Endothelial cell of umbilical vein (primary cell): ENCODE data around the gene MAPT. TPM values are rescaled to one million over a fixed set of nuclear protein-coding genes. Genes with fewer than 3 reads are reported as not detected.

Source experiments
- BruUV-seq: library from RNA; stranded (reverse); fragments of 400-500 nt; replicated peaks from 2 replicates; lab custom pipeline; 2021; lab: Mats Ljungman, UMichigan
- CTCF ChIA-PET: fragments of 300-600, 350-600 bp; sonication (Branson Sonifier 250); formaldehyde crosslinking; loops from one replicate; lab custom pipeline; 2021; ENCODE audit warnings: antibody characterized with exemption, inconsistent platforms; lab: Charles Lee
- POLR2A ChIA-PET: fragments of 300-600, 350-600 bp; sonication (Branson Sonifier 250); formaldehyde crosslinking; loops from one replicate; lab custom pipeline; 2021; ENCODE audit warnings: antibody characterized with exemption, inconsistent platforms; lab: Charles Lee
- DNase-seq: peaks from one replicate; pipeline ENCODE4 v3.0.0-alpha.2; 2011; ENCODE audit warnings: low read depth, low spot score
- FAIRE-seq: peaks from 2 replicates; lab custom pipeline; 2011; peaks lifted over from hg19 to GRCh38; lab: Jason Lieb, UNC
- H2AFZ ChIP-seq: 2 replicates; pipeline ENCODE4 v1.6.0; 2012; ENCODE audit warnings: low read depth, low read length, control low read depth, inconsistent platforms
- H3K27ac ChIP-seq: 2 replicates; pipeline ENCODE4 v1.5.1; 2011; ENCODE audit warnings: low read depth, mild to moderate bottlenecking, control low read depth, low read length, moderate library complexity; ENCODE audit not compliant: insufficient read depth
- H3K27me3 ChIP-seq, 2 experiments: 2 replicates each; pipeline versions ENCODE4 v1.6.0 to v1.6.1; 2011; ENCODE audit warnings: low read length in 2 of 2, mixed read lengths in 1 of 2; ENCODE audit not compliant: control insufficient read depth in 2 of 2, insufficient read depth in 2 of 2
- H3K36me3 ChIP-seq, 2 experiments: 2 replicates in 1 of 2; 3 replicates in 1 of 2; pipeline ENCODE4 v1.5.1; 2011; ENCODE audit warnings: low read length in 2 of 2, mild to moderate bottlenecking in 1 of 2, moderate library complexity in 1 of 2; ENCODE audit not compliant: control insufficient read depth in 2 of 2, insufficient read depth in 2 of 2; ENCODE audit errors: extremely low read depth in 1 of 2
- H3K4me1 ChIP-seq: 3 replicates; pipeline ENCODE4 v1.5.1; 2011; ENCODE audit warnings: mild to moderate bottlenecking, low read length; ENCODE audit not compliant: control insufficient read depth, insufficient read depth; ENCODE audit errors: extremely low read depth
- H3K4me2 ChIP-seq: 2 replicates; pipeline ENCODE4 v1.6.1; 2011; ENCODE audit warnings: low read length, control low read depth, mixed read lengths; ENCODE audit not compliant: insufficient read depth
- H3K4me3 ChIP-seq, 3 experiments: fragments of 200-600 bp in 1 of 3; sonication (generic), shearing (Covaris generic) in 1 of 3; replicated peaks in 1 of 3; 2 replicates each; pipeline ENCODE4 v1.5.1; 2011 to 2016; ENCODE audit warnings: control low read depth in 3 of 3, low read length in 3 of 3, mild to moderate bottlenecking in 2 of 3, inconsistent platforms in 1 of 3, low read depth in 1 of 3, moderate library complexity in 1 of 3; ENCODE audit not compliant: insufficient read depth in 1 of 3
- H3K79me2 ChIP-seq: 2 replicates; pipeline ENCODE4 v1.6.0; 2012; ENCODE audit warnings: low read length, inconsistent platforms; ENCODE audit not compliant: control insufficient read depth, insufficient read depth
- H3K9ac ChIP-seq: replicated peaks from 2 replicates; pipeline ENCODE3; 2011; ENCODE audit warnings: low read length, control low read depth; ENCODE audit not compliant: insufficient read depth; ENCODE audit errors: extremely low read depth
- H3K9me1 ChIP-seq: replicated peaks from 3 replicates; pipeline ENCODE4 v1.6.0; 2011; ENCODE audit warnings: mild to moderate bottlenecking, low read length; ENCODE audit not compliant: control insufficient read depth, insufficient read depth; ENCODE audit errors: extremely low read depth
- H3K9me3 ChIP-seq: replicated peaks from 2 replicates; pipeline ENCODE4 v1.5.1; 2012; ENCODE audit warnings: low read length, inconsistent platforms; ENCODE audit not compliant: control insufficient read depth, insufficient read depth
- H4K20me1 ChIP-seq: replicated peaks from 2 replicates; pipeline ENCODE3; 2011; ENCODE audit warnings: mild to moderate bottlenecking, low read length; ENCODE audit not compliant: control insufficient read depth, insufficient read depth; ENCODE audit errors: extremely low read depth
- EZH2 ChIP-seq: IDR thresholded peaks from 2 replicates; pipeline ENCODE4 v1.6.1; 2012; ENCODE audit warnings: borderline replicate concordance, low read depth, mild to moderate bottlenecking, moderate library complexity, low read length, inconsistent platforms; ENCODE audit not compliant: severe bottlenecking
- FOS ChIP-seq: IDR thresholded peaks from 2 replicates; pipeline ENCODE4 v1.6.1; 2011; ENCODE audit warnings: mild to moderate bottlenecking, low read length, moderate library complexity, borderline replicate concordance; ENCODE audit not compliant: insufficient read depth
- GATA2 ChIP-seq: IDR thresholded peaks from 2 replicates; pipeline ENCODE4 v1.7.0; 2011; ENCODE audit warnings: low read depth, mild to moderate bottlenecking, moderate library complexity, mixed read lengths, low read length; ENCODE audit not compliant: insufficient read length, insufficient read depth
- JUN ChIP-seq: IDR thresholded peaks from 2 replicates; pipeline ENCODE4 v1.6.1; 2011; ENCODE audit warnings: borderline replicate concordance, low read depth; ENCODE audit not compliant: insufficient read length, insufficient read depth
- MYC ChIP-seq: IDR thresholded peaks from one replicate; pipeline ENCODE4 v1.6.1; 2011; ENCODE audit warnings: mild to moderate bottlenecking, low read depth, low read length
- POLR2A ChIP-seq: IDR thresholded peaks from 2 replicates; pipeline ENCODE4 v1.6.1; 2012; ENCODE audit warnings: low read depth, mild to moderate bottlenecking, control low read depth, low read length
- POLR2AphosphoS5 ChIP-seq: IDR thresholded peaks from 2 replicates; pipeline ENCODE4 v1.6.1; 2012; ENCODE audit warnings: low read depth, mild to moderate bottlenecking, control low read depth, low read length, moderate library complexity; ENCODE audit not compliant: insufficient read depth
- dilution Hi-C: fragments of 300-500 bp; cut with MboI; formaldehyde crosslinking; loops from one replicate; pipeline ENCODE4 v1.15.0; 2019; ENCODE audit warnings: low sequenced_read_pairs; ENCODE audit not compliant: extremely low pct_ligation_motif_present
- intact Hi-C: fragments of 100-400 bp; cut with micrococcal nuclease; formaldehyde crosslinking; loops from one replicate; pipeline ENCODE4 v1.10.0; 2022
- polyA plus RNA-seq, 4 experiments: library from polyadenylated mRNA; depleted of rRNA in 3 of 4; stranded (reverse) in 3 of 4; unstranded in 1 of 4; fragments of >200 nt; gene quantifications; 2 replicates each; pipeline versions ENCODE4 v1.2.1 to v1.2.3, GENCODE V29; 2011 to 2012; ENCODE audit warnings: missing spikeins in 1 of 4
- total RNA-seq: library from RNA; stranded (reverse); gene quantifications from 2 replicates; pipeline ENCODE4 v1.2.3, GENCODE V29; 2021
- TF ChIP-seq, protein P1 (sequence below): IDR thresholded peaks from 2 replicates; pipeline ENCODE4 v1.6.1; 2011; ENCODE audit not compliant: insufficient read depth, insufficient read length
- TF ChIP-seq, protein P2 (sequence below), 2 donors: IDR thresholded peaks; 1 replicate in 1 of 2; 2 replicates in 1 of 2; pipeline ENCODE4 v1.5.1; 2011; ENCODE audit warnings: low read length in 2 of 2, mild to moderate bottlenecking in 2 of 2, moderate library complexity in 2 of 2, control low read depth in 1 of 2, inconsistent platforms in 1 of 2, low read depth in 1 of 2; ENCODE audit not compliant: insufficient read depth in 1 of 2; ENCODE audit errors: extremely low read depth in 1 of 2

MAPT gene
- total and polyA plus RNA-seq, 2 donors (not counting 3 experiments of a cell fraction or from before 2014, with no cell fraction given) = 0.04 to 0.51 TPM

- no peaks in the 10 kb centered on the region for H3K9me1 ChIP-seq
- H3K79me2 ChIP-seq = no peaks in the 10 kb centered on the region
- TF ChIP-seq, protein P1, sequence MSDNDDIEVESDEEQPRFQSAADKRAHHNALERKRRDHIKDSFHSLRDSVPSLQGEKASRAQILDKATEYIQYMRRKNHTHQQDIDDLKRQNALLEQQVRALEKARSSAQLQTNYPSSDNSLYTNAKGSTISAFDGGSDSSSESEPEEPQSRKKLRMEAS = no peak
- TF ChIP-seq POLR2AphosphoS5 (no peak), EZH2 (no peak), GATA2 (no peak), FOS (no peak), JUN (no peak), MYC (no peak), POLR2A (no peak)
- TF ChIP-seq, protein P2, sequence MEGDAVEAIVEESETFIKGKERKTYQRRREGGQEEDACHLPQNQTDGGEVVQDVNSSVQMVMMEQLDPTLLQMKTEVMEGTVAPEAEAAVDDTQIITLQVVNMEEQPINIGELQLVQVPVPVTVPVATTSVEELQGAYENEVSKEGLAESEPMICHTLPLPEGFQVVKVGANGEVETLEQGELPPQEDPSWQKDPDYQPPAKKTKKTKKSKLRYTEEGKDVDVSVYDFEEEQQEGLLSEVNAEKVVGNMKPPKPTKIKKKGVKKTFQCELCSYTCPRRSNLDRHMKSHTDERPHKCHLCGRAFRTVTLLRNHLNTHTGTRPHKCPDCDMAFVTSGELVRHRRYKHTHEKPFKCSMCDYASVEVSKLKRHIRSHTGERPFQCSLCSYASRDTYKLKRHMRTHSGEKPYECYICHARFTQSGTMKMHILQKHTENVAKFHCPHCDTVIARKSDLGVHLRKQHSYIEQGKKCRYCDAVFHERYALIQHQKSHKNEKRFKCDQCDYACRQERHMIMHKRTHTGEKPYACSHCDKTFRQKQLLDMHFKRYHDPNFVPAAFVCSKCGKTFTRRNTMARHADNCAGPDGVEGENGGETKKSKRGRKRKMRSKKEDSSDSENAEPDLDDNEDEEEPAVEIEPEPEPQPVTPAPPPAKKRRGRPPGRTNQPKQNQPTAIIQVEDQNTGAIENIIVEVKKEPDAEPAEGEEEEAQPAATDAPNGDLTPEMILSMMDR (IDR thresholded peaks at IDR 0.05; ENCODE audit: extremely low read depth in 1 of 2, insufficient read depth in 1 of 2, low read depth in 1 of 2, low read length in 2 of 2) = no peak
- DNase-seq (no peak), FAIRE-seq (no peak)
- H3K9me3 ChIP-seq = no peaks in the 10 kb centered on the region
- no peaks in the 10 kb centered on the region for H3K36me3 ChIP-seq
- H2AFZ ChIP-seq = no peak overlapping the region
- no peak overlapping the region for H3K9ac ChIP-seq
- no peak overlapping the region for H3K4me2 ChIP-seq
- no peaks in the 10 kb centered on the region for H3K27me3 ChIP-seq
- no peaks in the 10 kb centered on the region for H4K20me1 ChIP-seq
- intact Hi-C loops = no loop called here
- BruUV-seq = no TSS peak
- dilution Hi-C loops = no loop called here
- CTCF ChIA-PET = no interaction called here
- POLR2A ChIA-PET = no interaction called here
- no peak overlapping the region for H3K27ac ChIP-seq
- no peaks in the 10 kb centered on the region for H3K4me1 ChIP-seq
- H3K4me3 ChIP-seq = no peak overlapping the region
Measured at GRCh38 chr17:45883063-45883462, 11.3 kb upstream of the MAPT start.
